ENCODE data around the gene MIER3.

Gene MIER3

DNA sequence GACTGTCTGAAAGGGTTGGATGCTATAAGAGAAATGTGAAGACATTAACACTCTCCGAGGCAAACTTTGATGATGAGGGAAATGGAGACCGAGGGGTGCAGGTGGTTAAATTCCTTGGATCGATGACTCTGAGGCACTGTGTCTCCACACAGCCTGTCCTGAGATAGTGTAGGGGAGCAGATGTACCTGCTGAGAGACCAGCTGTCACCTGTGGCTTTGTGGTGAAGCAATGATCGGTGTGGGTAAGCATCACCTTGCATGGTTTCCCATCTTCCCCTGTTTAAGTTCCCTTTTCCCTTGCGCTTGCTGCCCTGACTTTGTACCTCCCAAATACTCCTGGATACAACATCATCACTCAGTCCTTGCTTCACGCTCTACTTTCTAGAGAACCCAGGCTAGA is 9.8 kb upstream of the MIER3 start:
- no peaks in the 10 kb centered on the region for H4K20me1 ChIP-seq
- H3K4me2 ChIP-seq: no peak overlapping the region
- TF ChIP-seq Cebpa-rat (IDR thresholded peaks at IDR 0.05): no peak
- H3K4me1 ChIP-seq: no peaks in the 10 kb centered on the region
- H3K9me3 ChIP-seq: no peaks in the 10 kb centered on the region
- no peak overlapping the region for H3K27ac ChIP-seq
- H3K9ac ChIP-seq: no peak overlapping the region
- H3K27me3 ChIP-seq: no peaks in the 10 kb centered on the region
- H3K4me3 ChIP-seq: no peak overlapping the region
- H3K36me3 ChIP-seq: no peaks in the 10 kb centered on the region

DNA sequence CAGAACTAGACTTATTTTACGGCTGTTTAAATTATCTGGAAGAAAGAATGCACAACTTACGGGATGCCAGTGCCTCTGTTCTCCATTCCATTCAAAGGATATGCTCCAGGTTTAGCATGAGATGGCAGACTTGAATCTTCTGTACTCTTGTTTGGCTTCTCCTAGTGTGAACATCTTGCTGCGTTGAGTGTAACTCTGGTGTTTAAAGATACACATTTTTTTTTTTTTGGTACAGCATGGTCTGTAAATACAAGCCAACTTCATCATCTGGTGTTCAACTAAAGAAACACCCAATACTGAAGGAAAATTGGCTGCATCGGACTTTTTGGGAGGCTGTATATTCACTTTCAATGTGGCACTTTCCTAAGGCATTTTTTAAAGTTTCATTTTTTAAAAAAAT is 7.4 kb upstream of the MIER3 start:
- Histone ChIP-seq H3K36me3 (no peaks in the 10 kb centered on the region), H3K4me3 (no peak overlapping the region), H3K27me3 (no peaks in the 10 kb centered on the region), H3K27ac (no peak overlapping the region), H3K4me1 (no peaks in the 10 kb centered on the region), H3K9ac (no peak overlapping the region), H3K4me2 (no peak overlapping the region), H4K20me1 (no peaks in the 10 kb centered on the region), H3K9me3 (no peaks in the 10 kb centered on the region)
- no peak for TF ChIP-seq Cebpa-rat (IDR thresholded peaks at IDR 0.05)

DNA sequence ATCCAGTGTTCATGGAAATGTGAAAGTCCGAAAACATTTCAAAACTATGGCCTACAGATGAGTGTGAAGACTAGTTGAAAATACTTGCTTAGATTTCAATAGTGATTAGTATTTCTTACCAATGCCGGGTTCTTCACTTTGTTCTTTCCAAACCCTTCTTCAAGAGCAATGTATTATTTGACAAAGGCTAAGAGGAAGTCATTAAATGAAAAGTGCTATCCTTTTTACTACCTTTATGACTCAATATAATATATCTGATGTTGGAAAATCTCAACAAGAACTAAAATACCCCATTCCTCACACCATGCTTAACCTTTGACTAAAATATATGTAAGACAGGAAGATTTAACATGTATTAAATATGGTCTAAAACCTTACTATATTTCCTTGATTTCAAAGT is 6.7 kb upstream of the MIER3 start:
- no peaks in the 10 kb centered on the region for H4K20me1 ChIP-seq
- no peak for TF ChIP-seq Cebpa-rat (IDR thresholded peaks at IDR 0.05)
- H3K9me3 ChIP-seq: no peaks in the 10 kb centered on the region
- no peak overlapping the region for H3K27ac ChIP-seq
- H3K4me1 ChIP-seq: no peaks in the 10 kb centered on the region
- no peak overlapping the region for H3K4me2 ChIP-seq
- H3K9ac ChIP-seq: no peak overlapping the region
- no peaks in the 10 kb centered on the region for H3K36me3 ChIP-seq
- no peaks in the 10 kb centered on the region for H3K27me3 ChIP-seq
- no peak overlapping the region for H3K4me3 ChIP-seq

DNA sequence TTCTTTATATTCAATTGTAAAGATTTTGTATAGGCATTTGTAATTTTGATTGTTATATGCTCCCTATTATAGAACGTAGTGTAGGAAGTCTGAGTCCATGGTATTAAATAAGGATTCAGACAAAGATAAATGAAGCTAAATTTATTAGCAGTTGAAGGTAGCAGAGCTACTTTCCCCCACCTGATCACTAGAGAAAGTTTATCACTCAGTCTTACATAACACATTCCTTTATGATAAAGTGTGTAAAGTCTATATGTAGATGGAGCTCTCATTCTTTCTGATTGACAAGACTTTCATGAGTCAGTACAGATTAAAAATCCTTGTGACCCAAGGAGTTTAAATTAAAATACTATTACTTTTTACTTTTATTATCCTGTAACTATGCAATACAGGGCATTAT is 2.3 kb upstream of the MIER3 start:
- Histone ChIP-seq H3K9me3 (no peaks in the 10 kb centered on the region), H3K4me2 (no peak overlapping the region), H3K9ac (no peak overlapping the region), H3K36me3 (peaks cover 5% of the 10 kb centered on the region; the same call in 1 of the 2 replicates), H3K27ac (no peak overlapping the region), H4K20me1 (peaks cover 20% of the 10 kb centered on the region), H3K4me1 (peaks cover 20% of the 10 kb centered on the region), H3K4me3 (no peak overlapping the region), H3K27me3 (no peaks in the 10 kb centered on the region)
- no peak for TF ChIP-seq Cebpa-rat (IDR thresholded peaks at IDR 0.05)

DNA sequence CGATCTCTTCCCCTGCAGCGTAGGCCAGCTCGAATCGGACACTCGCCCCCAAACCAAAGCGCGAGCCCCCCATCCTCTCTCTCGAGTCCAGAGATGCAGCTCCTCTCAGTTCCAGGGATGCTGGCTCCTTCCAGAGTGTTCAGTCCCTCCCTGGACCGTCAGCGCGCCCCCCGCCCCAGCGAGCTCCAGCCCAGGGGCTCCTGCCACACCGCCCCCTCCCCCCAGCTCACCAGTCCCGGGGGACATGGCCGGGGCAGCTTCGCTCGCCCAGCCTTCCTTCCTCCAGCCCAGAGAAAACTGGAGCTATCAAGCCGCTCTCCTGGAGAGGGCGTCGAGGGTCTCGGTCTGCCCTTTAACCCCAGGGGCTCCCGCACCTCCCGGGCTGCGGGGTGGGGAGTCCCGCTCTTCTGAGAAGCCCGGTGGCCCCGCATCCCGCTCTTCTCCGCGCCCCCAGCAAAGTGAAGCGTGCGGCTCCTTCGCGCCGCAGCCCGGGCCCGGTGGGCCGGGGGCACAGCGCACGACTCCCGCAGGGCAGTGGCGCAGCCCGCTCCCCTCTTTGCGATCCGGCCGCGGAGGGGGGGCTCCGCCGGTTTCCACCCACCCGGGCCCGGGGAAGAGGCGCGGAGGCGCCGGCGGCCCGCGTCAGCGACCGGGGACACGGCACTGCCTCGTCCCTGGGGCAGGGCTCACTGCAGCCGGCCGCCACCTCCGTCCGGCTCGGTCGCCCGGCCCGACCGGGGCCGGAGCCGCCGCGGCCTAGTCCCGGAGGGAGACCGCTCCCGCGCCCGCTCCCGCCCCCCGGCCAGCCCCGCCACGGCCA is 587 bp downstream of the MIER3 start:
- Histone ChIP-seq H3K4me2 (peak overlapping the region; percentile 96), H3K9me3 (no peaks in the 10 kb centered on the region), H3K9ac (peak overlapping the region; percentile 95), H3K4me1 (peaks cover 24% of the 10 kb centered on the region), H4K20me1 (peaks cover 48% of the 10 kb centered on the region), H3K27me3 (no peaks in the 10 kb centered on the region), H3K4me3 (peak overlapping the region; percentile 93), H3K36me3 (peaks cover 25% of the 10 kb centered on the region), H3K27ac (peak overlapping the region; percentile 96)
- no peak for TF ChIP-seq Cebpa-rat (IDR thresholded peaks at IDR 0.05)

DNA sequence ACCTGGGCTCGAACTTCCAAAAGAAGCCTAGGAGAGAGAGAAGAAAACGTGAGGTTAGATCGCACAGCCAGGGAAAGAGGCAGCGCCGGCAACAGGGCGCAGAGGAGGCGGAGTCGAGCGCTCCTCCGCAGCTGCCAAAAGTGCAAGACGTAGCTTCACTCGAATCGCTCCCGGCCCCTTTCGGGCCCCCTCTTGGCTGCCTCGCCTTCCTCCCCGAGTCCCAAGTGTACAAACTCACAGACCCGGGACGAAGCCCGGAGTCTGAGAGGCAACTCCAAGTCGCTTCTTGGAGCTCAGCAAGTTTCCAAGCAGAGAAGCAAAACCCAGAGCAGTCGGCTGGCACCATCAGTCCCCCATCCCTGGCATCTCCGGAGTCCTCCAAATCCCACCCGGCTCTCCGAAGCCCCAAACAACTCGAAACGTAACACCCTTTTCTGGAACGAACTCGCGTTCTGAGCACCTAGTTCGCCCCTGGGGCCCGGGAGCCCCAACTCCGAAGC is 1.2 kb downstream of the MIER3 start:
- H3K9me3 ChIP-seq: no peaks in the 10 kb centered on the region
- peak overlapping the region; percentile 96 for H3K4me2 ChIP-seq
- peaks cover 32% of the 10 kb centered on the region for H3K36me3 ChIP-seq
- H3K27ac ChIP-seq: peak overlapping the region; percentile 96
- H4K20me1 ChIP-seq: peaks cover 48% of the 10 kb centered on the region
- TF ChIP-seq Cebpa-rat (IDR thresholded peaks at IDR 0.05): no peak
- peak overlapping the region; percentile 93 for H3K4me3 ChIP-seq
- peaks cover 24% of the 10 kb centered on the region for H3K4me1 ChIP-seq
- H3K9ac ChIP-seq: peak overlapping the region; percentile 95
- H3K27me3 ChIP-seq: no peaks in the 10 kb centered on the region

DNA sequence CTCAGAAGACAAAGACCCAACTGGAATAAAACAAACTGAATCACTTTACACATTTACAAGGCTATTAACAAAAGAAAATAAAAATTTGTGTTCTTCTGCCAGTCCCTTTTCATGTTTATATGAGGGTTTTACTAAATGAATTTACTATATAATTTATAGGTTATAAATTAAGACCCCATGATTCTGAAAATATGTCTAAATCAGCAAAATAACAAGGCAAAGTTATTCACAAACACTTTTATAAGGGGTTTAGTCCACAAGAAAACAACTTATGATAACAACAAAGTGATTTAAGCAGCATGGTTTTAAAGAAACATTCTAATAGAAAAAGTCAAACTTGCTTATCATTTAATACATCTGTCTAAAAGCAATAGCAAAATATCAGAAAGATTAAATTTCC is 4.9 kb downstream of the MIER3 start:
- peaks cover 68% of the 10 kb centered on the region for H3K36me3 ChIP-seq

DNA sequence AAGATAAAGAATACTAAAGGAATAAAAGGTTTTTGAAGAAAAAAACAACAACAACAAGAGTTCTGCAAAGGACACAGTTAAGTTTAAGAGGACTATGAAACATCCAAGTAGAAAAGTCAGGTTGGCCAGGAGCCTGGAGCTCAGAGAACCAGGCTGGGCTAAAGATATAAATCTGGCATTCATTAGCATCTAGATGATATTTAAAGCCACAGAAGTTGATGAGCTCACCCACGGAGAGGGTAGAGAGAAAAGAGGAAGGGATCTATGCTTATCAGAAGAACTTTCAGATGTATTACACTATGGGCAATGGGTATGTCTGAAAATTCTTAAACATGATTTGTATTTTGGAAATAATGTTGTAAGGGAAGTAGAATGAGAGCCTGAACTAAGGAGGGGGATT is 9.9 kb downstream of the MIER3 start:
- no peak overlapping the region for H3K9ac ChIP-seq
- no peak overlapping the region for H3K4me2 ChIP-seq
- peaks cover 99% of the 10 kb centered on the region for H3K36me3 ChIP-seq
- no peaks in the 10 kb centered on the region for H3K27me3 ChIP-seq
- H3K27ac ChIP-seq: no peak overlapping the region
- H3K9me3 ChIP-seq: no peaks in the 10 kb centered on the region
- no peaks in the 10 kb centered on the region for H3K4me1 ChIP-seq
- H3K4me3 ChIP-seq: no peak overlapping the region
- H4K20me1 ChIP-seq: peaks cover 58% of the 10 kb centered on the region
- TF ChIP-seq Cebpa-rat (IDR thresholded peaks at IDR 0.05): no peak

More for the DNA sequence above, 4.9 kb downstream of the MIER3 start:
- H3K27ac ChIP-seq: no peak overlapping the region
- H4K20me1 ChIP-seq: peaks cover 64% of the 10 kb centered on the region
- no peak overlapping the region for H3K4me2 ChIP-seq
- no peaks in the 10 kb centered on the region for H3K27me3 ChIP-seq
- no peak overlapping the region for H3K4me3 ChIP-seq
- H3K9ac ChIP-seq: no peak overlapping the region
- TF ChIP-seq Cebpa-rat (IDR thresholded peaks at IDR 0.05): no peak
- no peaks in the 10 kb centered on the region for H3K9me3 ChIP-seq
- peaks cover 15% of the 10 kb centered on the region for H3K4me1 ChIP-seq

DNA sequence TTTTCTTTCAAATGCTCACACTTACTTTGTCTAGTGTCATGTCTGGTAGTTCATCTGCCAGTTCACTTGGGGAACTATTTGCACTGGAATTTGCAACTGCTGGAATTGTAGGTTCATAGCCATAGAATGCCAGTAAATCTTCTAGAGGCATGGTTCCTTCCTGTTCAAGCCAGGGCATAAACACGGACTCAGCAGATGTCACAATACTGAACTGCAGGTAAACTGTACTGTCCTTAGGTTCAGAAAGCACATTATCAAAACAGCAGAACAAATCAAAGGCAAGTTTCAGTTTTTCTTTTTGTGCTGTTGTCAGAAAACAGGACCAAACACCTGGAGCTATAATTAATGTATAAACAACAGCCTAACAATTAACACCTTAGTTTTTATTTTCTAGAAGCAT is 13.1 kb downstream of the MIER3 start:
- Histone ChIP-seq H3K9ac (no peak overlapping the region), H3K4me3 (no peak overlapping the region), H3K4me2 (no peak overlapping the region), H3K27me3 (no peaks in the 10 kb centered on the region), H3K4me1 (no peaks in the 10 kb centered on the region), H3K36me3 (peaks cover 98% of the 10 kb centered on the region), H3K27ac (no peak overlapping the region), H3K9me3 (no peaks in the 10 kb centered on the region), H4K20me1 (peaks cover 56% of the 10 kb centered on the region)
- TF ChIP-seq Cebpa-rat (IDR thresholded peaks at IDR 0.05): no peak

DNA sequence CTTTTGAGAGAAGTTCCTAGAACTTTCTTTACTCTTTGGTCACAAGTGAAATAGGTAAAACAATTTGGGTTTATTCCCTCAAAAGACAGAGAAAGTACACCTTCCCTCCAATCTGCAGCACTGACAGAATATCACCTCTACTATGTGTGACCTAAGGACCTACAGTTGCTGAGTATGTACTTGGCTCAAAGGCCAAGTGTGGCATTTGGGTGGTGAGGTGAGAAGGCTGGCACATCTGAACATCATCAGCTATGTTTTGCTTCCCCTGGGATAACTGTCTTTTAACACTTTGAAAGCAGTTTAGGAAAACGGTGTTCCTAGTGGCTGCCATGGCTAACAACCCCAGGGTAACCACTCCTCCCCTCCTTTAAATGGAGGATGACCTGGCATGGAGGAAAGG is 17.6 kb downstream of the MIER3 start:
- peaks cover 18% of the 10 kb centered on the region; the same call in 1 of the 2 replicates for H4K20me1 ChIP-seq
- no peak overlapping the region for H3K4me3 ChIP-seq
- H3K36me3 ChIP-seq: peaks cover 87% of the 10 kb centered on the region
- no peak overlapping the region for H3K9ac ChIP-seq
- no peaks in the 10 kb centered on the region for H3K9me3 ChIP-seq
- no peaks in the 10 kb centered on the region for H3K4me1 ChIP-seq
- H3K4me2 ChIP-seq: no peak overlapping the region
- no peak for TF ChIP-seq Cebpa-rat (IDR thresholded peaks at IDR 0.05)
- no peak overlapping the region for H3K27ac ChIP-seq
- no peaks in the 10 kb centered on the region for H3K27me3 ChIP-seq
